Measurements from ENCODE around the gene DDT. TPM values are rescaled to one million over a fixed set of nuclear protein-coding genes. Genes with fewer than 3 reads are reported as not detected.

Gene DDT
- polyA plus RNA-seq, 2 of the 4 experiments (the other 2 are of a cell fraction), result 119 to 173 TPM

- H3K9me3 ChIP-seq, result no peaks in the 10 kb centered on the region
- FAIRE-seq, result no peak
- CTCF ChIA-PET, result interaction anchor here (1.3 to 1.6 kb wide), 2 partner anchors 56 to 141 kb away, joined by 3 to 4 read pairs; no protein-coding TSS in a partner anchor
- H3K4me3 ChIP-seq, result no peak overlapping the region
- no peak overlapping the region for H3K27ac ChIP-seq
- POLR2A ChIA-PET, result no interaction called here
- WGBS (ENCODE audit: missing lambda C conversion rate), result 86% methylated on average over 1 of the region's 1 CpG
- H3K4me1 ChIP-seq, result peaks cover 4% of the 10 kb centered on the region; the same call in 2 of the 3 replicates
- no peak for ATAC-seq
- H3K4me2 ChIP-seq, result no peak overlapping the region
- TF ChIP-seq CHD2 (IDR thresholded peaks at IDR 0.05; ENCODE audit: low read length, partially characterized antibody) (no peak), BCL3 (IDR thresholded peaks at IDR 0.05) (no peak), PBX3 (IDR thresholded peaks at IDR 0.05) (no peak), ZNF302 (CRISPR knock-in tag; IDR thresholded peaks at IDR 0.05) (no peak), MAFK (IDR thresholded peaks at IDR 0.05; ENCODE audit: partially characterized antibody) (no peak), BHLHE40 (IDR thresholded peaks at IDR 0.05; ENCODE audit: low read depth, low read length) (no peak), HOXB5 (CRISPR knock-in tag; IDR thresholded peaks at IDR 0.05) (no peak), HOXA7 (CRISPR knock-in tag; IDR thresholded peaks at IDR 0.05) (no peak), FOXS1 (CRISPR knock-in tag; IDR thresholded peaks at IDR 0.05) (no peak), HES2 (IDR thresholded peaks at IDR 0.05) (no peak), JUNB (IDR thresholded peaks at IDR 0.05) (no peak), E2F6 (IDR thresholded peaks at IDR 0.05; ENCODE audit: borderline replicate concordance, low read depth) (no peak), JUN (IDR thresholded peaks at IDR 0.05) (no peak), POLR2AphosphoS2 (conservative IDR thresholded peaks at IDR 0.05; ENCODE audit: low read length) (no peak), NR3C1 (IDR thresholded peaks at IDR 0.05) (no peak)
- no peak for DNase-seq (ENCODE audit: low read depth in 1 of 2, low spot score in 1 of 2)
Observed at GRCh38 chr22:24016156-24016555, 41.9 kb upstream of the DDT start.

DNA sequence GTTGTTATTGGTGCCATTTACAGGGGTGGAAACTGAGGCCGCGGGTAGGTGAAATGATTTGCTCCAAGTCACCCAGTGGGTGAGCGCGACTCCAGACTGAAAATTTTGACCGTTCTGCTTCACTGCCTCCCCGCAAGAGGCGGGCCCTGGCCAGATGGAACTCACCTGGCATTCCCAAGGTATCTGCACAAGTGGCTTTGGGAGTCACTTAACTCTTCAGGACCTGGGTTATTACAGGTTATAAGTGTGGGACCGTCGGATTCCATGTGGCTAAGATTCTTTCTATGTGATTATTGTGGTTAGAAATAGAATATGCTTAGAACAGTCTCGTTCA lies 37.5 kb upstream of the DDT start:
- ChIA-PET POLR2A (interaction anchor here (1.4 to 1.5 kb wide), 2 partner anchors 143 to 145 kb away, joined by 4 to 7 read pairs; no protein-coding TSS in a partner anchor), CTCF (interaction anchor here (1.8 kb wide), 1 partner anchor 146 kb away, joined by 4 read pairs; no protein-coding TSS in a partner anchor)
- H3K4me3 ChIP-seq, result peak overlapping the region; percentile 92
- DNase-seq (ENCODE audit: low read depth in 1 of 2, low spot score in 1 of 2) (no peak), ATAC-seq (peak; percentile 16 to 38; a peak in 5 of 6 replicates), FAIRE-seq (no peak)
- H3K27ac ChIP-seq, result peak overlapping the region; percentile 86 to 98
- no peak for TF ChIP-seq NPAS2 (CRISPR knock-in tag; IDR thresholded peaks at IDR 0.05; ENCODE audit: borderline replicate concordance)
- no peak for TF ChIP-seq JUN (IDR thresholded peaks at IDR 0.05)
- no peak for TF ChIP-seq CHD4 (IDR thresholded peaks at IDR 0.05; ENCODE audit: borderline replicate concordance)
- no peak for TF ChIP-seq ZFP36 (IDR thresholded peaks at IDR 0.05; ENCODE audit: borderline replicate concordance, partially characterized antibody)
- no peak for TF ChIP-seq ZC3H11A (IDR thresholded peaks at IDR 0.05)
- TF ChIP-seq E2F6 (IDR thresholded peaks at IDR 0.05; ENCODE audit: borderline replicate concordance, low read depth), result no peak
- no peak for TF ChIP-seq POLR2A (IDR thresholded peaks at IDR 0.05; ENCODE audit: low read length)
- no peak for TF ChIP-seq EP300 (IDR thresholded peaks at IDR 0.05)
- no peak for TF ChIP-seq JUNB (IDR thresholded peaks at IDR 0.05)
- no peak for TF ChIP-seq HOXA7 (CRISPR knock-in tag; IDR thresholded peaks at IDR 0.05)
- TF ChIP-seq SMC3 (IDR thresholded peaks at IDR 0.05), result no peak
- no peaks in the 10 kb centered on the region for H3K9me3 ChIP-seq
- WGBS (ENCODE audit: missing lambda C conversion rate), result under 1% methylated on average over 10 of the region's 10 CpGs
- peaks cover 4% of the 10 kb centered on the region; the same call in 2 of the 3 replicates for H3K4me1 ChIP-seq
- peak overlapping the region; percentile 91 for H3K4me2 ChIP-seq

Measured in A549 (cell line).